NCI-H2227 treated with DMSO at 0.1 percent for 48 hours (cell line): ENCODE measurements around the gene FAM114A2.
"Not testable (repeated sequence)": the region's sequence is repeated elsewhere in the genome, so short reads cannot be mapped to it uniquely, and the experiment has no call there.

Experiments used
- DNase-seq: peaks from one replicate; lab custom pipeline; 2025; lab: John Stamatoyannopoulos, UW

Gene FAM114A2

DNA sequence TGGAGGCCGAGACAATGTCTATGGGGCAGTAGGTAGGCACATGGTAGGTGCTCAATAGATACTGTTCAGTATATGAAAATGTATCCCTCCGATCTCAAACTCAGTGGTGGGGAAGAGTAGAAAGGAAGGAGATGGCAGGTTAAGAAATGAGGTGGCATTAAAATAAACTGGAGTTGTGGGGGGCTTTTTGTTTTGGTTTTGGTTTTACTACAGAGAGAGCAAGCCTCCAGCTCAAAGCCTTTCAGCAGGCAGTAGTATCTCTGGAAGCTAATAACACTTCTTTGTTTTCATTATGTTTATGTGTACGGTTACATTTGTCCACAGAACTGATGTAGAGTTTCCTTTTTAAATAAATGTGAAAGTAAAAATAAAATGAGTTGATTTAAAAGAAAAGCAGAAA lies 8.6 kb upstream of the FAM114A2 start:
- DNase-seq, result no peak

DNA sequence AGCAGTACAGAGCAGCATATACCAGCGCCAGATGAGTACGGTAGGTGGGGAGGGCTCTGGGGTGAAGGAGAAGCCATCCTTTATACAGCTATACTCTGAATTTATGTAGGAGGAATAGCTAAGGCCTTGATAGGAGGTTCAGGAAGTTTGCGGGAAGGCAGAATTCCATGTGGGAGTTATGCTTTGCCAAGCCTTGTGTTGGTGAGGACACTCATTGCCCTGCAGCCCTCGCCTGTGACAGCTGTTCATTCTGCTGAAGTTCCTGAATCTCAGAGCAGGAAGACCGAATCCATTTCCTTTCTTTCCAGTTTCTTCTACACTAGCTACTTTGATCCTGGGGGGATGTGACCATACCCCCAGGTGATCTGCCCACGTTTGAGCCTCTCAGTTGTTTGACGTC lies 7.8 kb upstream of the FAM114A2 start:
- DNase-seq, result no peak

DNA sequence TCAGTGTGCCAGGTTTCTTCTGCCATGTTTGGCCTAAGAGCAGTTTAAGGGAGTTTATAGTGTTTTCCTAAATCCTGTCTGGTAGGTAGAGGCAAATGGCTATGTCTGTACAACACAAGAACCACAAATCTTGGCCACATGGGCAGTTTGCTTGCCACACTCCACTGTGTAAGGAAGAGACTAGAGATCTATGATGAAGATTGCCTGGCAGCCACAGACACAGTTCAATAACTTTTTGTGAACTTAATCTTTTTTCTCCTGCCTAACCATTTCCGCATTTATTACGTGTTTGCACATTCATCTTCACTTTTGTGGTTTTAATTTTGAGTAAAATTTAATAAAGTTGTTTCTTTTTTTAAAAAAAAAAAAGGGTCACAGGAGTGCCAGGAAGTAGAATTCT lies 5.9 kb upstream of the FAM114A2 start:
- DNase-seq, result no peak

DNA sequence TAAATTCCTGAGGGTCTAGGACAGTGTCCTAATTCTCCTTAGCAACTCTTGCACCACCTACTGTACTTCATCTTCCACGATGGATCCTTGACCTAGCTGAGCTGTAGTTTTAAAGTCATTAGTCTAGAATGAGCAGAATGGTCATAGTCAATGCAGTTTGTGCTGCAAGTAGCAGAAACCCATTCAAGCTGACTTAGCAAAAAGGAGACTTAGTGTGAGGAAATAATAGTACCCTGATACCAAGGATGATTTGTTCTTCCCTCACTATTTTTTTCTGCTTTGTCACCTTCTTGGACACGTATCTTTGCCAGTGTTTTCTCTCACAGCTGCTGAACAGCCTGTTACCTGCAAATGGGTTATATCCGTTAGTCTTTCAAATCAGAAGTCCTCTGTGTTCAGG lies 5.4 kb upstream of the FAM114A2 start:
- no peak for DNase-seq

DNA sequence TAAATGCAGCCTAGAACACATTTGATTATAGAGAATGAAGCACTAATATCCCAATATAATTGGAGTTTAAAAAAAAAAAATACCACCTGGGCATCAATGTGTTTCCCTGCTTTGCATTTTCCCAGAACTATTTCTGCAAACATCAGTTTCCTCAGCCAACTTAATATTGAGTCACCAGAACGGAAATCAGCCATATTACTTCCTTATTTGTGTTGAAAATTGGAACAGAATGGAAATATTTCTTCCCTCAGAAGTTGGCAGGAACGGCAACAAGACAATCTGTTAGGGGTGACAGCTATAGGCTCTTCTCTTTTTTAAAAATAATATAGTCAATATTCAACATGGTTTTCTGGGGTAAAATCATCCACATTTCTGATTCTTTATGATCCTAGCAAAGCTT lies 4.1 kb upstream of the FAM114A2 start:
- DNase-seq, result no peak

DNA sequence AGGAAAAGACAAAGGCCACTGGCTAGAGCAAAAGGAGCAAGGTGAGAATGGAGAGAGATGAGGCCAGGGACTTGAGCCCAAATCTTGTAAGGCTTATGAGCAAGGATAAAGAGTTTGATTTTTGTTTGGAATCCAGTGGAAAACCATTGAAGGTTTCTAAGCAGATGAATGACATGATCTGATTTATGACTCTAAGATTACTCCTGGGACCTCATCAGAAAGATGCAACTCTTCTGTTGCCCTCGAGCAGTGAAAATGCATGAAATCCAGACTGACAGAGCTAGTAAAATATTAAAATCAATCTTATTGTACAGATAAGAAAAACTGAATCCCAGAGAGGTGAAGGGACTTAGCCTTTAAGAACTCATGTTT lies 734 bp upstream of the FAM114A2 start:
- no peak for DNase-seq

DNA sequence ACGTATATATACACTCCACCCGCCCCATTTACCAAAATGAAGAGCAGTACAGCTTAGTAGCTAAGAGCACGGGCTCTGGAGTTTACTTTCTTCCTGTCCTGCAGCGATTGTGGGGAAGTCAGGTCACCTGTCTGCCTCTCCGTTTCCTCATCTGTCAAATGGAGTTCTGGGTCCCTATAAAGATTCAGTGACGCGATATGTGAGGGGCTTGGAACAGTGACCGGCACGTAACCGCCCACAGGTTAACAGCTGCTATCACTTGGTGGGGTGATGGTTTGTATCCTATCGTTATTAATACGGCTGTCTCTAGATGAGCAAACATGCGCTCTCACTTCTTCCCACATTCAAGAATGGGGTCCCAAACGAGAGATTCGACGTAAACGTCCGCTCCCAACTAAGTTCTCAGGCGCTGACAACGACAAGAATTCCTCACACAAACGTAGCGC lies 426 bp downstream of the FAM114A2 start:
- peak; percentile 46 for DNase-seq

DNA sequence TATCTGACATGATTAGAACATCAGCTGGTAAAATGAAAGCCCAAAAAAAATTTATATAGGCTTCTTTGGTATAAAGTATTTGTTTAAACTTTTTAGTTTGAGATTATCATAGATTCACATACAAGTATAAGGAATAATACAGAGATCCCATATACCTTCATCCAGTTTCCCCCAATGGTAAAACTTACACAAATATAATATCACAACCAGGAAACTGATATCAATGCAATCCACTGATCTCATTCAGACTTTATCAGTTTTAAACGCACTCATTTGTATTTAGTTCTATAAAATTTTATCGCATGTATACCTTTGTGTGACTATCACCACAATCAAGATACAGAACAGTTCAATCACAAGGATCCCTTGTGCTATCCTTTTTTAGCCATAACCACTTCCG lies 3.8 kb downstream of the FAM114A2 start:
- no peak for DNase-seq

DNA sequence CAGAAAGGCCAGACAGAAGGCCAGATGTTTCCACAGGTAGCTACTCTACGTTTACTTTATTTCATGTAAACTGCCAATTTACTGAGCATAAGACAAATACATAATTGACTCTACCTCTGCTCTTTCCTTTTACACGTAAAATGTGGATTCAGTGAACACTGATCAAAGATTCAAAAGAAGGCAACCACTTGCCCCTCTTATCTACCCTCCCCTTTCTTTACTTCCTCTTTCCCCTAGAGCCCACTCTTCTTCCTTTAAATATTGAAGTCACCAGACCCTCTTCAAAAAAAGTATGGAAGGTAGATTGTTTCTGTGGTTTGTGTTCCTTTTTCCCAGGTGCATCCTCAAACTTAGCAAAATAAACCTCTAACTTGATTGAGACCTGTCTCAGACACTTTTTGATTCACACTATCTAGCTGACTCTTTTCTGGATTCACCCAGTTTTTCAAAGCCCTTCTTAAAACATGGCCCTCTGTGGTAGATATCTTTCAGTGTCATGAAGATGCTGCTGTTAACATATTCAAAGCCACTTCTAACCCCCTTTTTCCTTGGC lies 6.7 kb downstream of the FAM114A2 start:
- no peak for DNase-seq

DNA sequence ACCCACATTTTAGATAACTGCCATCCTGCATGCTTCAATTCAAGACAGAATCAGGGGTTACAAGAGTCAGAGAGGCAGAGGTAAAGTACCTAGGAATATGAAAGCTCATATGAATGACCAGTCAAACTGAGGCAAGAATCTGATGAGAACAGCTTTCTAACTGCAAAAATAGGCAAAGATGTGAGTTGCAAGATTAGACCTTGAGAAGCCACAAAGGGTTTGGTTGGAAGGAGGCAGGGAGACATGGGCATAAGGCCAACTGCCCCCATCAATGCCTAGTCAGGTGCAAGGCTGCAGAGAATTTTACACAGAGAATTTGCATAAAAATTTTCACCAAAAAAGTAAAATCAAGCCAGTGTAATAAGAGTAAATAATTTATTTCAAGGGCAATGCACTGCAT lies 12.8 kb downstream of the FAM114A2 start:
- no peak for DNase-seq

DNA sequence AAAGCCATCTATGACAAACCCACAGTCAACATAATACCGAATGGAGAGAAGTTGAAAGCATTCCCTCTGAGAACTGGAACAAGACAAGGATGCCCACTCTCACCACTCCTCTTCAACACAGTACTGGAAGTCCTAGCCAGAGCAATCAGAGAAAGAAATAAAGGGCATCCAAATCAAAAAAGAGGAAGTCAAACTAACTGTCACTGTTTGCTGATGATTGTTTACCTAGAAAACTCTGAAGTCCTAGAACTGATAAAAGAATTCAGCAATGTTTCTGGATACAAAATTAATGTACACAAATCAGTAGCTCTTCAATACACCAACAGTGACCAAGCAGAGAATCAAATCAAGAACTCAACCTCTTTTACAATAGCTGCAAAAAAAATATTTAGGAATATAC lies 19.8 kb downstream of the FAM114A2 start:
- not testable (repeated sequence) for DNase-seq

DNA sequence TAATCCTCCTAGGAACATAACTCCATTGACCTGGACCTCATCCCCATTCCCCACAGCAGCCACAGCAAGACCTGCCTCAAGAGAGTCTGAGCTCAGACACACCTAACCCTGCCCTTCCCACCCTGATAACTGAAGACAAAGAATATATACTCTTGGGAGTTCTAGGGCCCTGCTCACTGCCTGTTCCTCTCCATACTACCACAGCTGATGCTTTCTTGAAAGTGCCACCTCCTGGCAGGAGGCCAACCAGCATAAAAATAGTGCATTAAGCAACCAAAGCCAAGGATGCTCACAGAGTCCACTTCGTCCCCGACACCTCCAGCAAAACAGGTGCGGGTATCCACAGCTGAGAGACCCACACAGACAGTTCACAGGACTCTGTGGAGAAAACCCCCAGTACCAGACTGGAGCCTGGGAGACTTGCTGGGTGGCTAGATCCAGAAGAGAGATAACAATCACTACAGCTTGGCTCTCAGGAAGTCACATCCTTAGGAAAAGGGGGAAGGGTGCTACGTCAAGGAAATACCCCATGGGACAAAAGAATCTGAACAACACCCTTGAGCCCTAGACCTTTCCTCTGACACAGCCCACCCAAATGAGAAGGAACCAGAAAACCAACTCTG lies 23.5 kb downstream of the FAM114A2 start:
- no peak for DNase-seq

DNA sequence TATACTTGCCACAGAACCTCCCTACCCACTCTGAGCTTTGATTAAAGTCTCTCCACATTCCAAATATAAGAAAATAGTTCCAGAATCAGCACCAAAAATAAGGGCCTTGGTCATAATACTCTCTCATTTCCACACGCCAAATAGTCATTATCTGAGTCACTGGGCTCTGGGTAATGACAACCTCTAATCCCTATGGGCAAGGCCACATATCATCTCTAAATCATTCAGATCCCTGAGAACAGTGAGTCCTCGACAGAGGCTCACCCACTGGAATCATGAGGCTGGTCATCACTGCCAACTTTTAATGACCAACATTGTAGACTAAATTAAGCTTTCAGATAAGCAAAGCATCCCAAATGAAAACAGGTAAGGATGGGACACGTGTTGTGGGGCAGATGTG lies 28.1 kb downstream of the FAM114A2 start:
- DNase-seq, result no peak

DNA sequence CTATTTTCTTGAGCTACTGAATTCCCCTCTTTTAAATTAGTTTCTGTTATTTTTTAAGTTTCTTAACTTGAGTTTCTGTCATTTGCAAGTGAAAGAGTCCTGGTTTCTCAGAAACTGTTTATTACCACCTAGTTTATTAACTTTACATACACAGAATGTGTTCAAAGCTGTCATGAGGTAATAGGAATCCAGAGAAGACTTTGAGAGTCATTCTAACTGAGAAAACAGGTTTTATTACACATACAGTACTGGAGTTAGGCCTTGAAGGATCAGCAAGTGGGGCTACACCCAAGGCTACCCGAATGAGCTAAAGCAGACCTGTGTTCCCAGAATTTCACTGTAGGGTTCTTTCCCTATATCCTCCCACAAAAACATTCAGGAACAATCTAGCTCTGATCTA lies 33.1 kb downstream of the FAM114A2 start:
- no peak for DNase-seq

DNA sequence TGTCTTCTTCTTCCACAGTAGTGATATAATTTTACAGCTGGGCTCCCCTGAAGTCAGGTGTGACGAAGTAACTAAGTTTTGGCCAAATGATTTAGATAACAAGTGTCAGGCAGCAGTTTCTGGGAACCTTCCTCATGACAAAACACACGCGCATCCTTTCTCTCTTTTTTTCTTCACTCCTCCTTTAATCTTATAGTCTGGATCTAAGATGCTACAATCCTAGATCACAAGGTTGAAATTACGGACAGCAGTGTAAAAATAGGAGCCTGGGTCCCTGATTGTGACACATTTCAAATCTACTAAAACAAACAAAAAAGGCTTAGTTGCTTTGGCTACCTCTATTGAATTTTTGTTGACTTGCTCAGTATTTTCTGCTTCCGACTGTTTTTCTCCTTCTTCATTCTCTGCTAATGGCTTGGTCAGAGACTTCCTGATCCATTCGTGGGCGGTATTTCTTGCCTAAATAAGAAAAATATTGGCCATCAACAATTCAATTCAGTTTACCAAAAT lies 36.1 kb downstream of the FAM114A2 start:
- no peak for DNase-seq

DNA sequence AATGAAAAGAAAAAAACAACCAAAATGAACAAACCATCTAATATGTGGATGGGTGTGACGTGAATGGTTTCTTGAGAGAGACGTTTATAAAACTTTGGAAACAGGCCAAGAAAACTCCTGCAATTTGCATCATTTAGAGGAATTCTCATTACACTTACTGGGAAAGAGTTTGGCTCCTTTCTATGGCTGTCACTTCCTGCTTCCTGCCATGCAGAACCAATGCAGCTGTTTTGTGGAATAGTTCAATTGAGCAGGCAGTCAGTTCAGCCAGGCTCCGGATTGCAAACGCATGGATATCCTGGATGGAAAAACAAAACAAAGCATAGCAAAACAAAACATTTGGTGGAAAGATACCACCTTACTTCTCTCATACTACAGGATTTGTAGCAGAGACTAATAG lies 36.6 kb downstream of the FAM114A2 start:
- DNase-seq, result no peak

DNA sequence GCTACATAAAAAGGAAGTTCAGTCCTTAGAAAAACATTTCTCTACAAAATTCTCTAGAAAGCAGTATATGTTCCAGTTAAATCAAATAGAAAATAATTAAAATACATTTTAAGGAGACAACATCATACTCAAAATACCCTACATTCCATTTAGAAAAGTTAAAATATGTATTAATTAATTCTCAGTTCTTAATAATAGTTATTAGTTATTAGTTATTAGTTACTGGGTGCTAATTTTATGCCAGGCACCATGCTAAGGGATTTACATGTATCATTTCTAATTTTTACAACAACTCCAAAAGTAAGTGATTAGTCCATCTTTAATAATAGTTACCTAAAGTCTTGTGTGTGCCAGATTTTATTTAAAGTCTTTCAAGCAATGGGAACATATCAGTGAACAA lies 38.0 kb downstream of the FAM114A2 start:
- DNase-seq, result no peak

DNA sequence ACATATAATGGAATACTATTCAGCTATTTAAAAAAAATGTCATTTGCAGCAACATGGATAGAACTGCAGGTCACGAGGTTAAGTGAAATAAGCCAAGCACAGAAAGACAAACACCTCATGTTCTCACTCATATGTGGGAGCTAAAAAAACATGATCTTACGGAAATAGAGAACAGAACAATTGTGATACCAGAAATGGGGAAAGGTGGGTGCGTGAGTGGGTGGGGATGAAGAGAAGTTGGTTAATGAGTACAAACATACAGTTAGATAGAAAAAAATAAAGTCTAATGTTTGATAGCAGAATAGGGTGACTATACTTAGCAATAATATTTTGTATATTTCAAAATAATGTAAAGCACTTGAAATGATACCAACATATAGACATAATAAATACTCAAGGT lies 38.7 kb downstream of the FAM114A2 start:
- DNase-seq, result no peak

DNA sequence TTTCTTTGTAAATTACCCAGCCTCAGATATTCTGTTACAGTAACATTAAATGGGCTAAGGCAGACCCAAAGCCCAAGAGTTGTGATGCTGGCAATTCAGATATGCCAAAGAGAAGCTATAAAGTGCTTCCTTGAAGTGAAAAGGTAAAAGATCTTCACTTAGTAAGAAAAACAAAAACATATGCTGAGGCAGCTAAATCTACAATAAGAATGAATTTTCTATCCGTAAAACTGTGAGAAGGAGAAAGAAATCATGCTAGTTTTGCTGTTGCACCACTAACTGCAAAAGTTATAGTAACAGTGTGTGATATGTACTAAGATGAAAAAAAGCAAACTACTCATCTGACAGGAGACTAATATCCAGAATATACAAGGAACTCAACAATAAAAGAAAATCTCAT lies 39.9 kb downstream of the FAM114A2 start:
- no peak for DNase-seq

DNA sequence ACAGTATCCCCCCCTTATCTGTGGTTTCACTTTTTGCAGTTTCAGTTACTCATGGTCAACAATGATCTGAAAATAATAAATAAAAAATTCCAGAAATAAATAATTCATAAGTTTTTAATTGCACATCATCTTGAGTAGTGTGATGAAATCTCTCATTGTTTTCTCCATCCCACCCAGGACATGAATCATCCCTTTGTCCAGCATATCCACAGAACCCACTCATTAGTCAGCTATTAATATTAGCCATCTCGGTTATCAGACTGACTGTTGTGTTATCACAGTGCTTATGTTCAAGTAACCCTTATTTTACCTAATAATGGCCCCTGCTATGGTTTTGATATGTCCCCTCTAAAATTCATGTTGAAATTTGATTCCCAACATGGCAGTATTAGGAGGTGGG lies 40.7 kb downstream of the FAM114A2 start:
- no peak for DNase-seq

DNA sequence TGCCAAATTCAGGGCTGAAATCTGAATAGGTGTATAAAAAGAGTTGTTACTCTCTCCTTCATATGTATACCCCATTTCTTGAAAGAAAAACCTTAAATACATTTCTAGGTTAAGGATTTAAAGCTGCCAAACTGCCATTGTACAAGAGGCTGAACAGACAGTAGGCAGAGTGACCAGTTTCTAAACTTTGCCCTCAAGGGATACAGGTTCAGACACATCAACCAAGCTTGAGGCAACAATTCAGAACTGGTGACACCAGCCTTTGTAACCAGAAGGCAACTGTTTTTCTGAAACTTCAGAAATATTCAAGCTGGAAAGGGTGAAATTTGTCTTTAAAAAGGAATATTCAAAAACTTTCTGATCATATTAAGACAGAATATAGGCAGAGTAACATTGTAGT lies 47.5 kb downstream of the FAM114A2 start:
- no peak for DNase-seq

DNA sequence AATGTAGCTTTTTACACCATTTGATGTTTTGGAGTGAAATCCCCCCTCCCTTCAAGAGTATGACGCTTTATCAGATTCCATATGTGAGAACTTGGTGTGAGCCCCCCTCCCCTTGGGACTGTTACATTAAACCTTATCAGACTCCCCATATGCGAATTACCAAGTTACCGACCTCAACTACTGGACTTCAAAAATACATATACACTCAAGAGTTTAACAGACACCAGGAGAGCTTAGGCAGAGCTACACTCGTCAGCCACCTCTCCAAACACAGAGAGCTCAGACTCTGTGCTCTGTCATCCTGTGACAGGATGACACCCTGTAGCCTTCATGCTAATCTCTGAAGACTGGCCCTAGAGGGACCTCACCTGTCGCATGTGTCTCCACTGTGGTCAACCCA lies 50.2 kb downstream of the FAM114A2 start:
- DNase-seq, result no peak

DNA sequence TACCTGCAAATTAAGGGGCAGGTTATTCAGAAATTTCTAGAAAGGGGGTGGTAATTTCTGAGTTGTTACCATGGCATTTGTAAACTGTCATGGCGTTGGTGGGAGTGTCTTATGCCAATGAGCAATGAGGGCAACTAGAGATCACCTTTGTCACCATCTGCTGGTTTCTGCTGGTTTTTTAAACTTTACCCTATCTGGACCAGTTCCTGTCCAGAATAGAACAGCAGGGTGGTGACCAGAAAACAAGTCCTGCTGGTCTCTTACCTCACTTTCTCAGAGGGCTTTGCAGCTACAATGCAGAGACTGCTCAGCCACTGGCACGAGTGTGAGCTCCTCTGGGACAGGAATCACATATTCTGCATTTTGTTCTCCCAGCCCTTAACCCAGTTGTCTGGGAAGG lies 51.4 kb downstream of the FAM114A2 start:
- no peak for DNase-seq

DNA sequence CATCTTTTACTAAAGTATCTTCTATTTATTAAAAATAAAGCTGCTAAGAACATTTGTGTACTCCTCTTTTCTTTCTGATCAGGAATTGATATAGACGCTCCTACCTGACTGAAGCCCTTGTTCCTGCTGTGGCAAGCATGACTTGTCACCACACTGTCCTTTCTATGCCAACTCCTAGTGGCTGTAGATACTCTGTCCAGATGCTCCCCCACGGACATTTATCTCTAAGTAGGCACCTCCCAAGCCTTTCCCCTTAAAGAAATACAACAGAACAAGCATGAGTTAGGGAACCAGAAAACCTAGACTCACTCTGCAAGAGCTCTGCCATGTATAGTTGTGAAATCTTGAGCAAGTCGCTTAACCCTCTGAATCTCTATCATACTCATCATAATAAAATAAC lies 53.2 kb downstream of the FAM114A2 start:
- no peak for DNase-seq
